OCI-LY1 (cell line): ENCODE results near the gene SNX8.

ENCODE experiments used
- CTCF ChIP-seq: fragments of 200-600 bp; sonication (generic), shearing (Covaris generic); IDR thresholded peaks from 2 replicates; pipeline ENCODE4 v1.5.1; 2017; ENCODE audit warnings: mild to moderate bottlenecking, antibody characterized with exemption, low read length, moderate library complexity, mixed read lengths
- EZH2 ChIP-seq: fragments of 200-600 bp; sonication (generic), shearing (Covaris generic); IDR thresholded peaks from 2 replicates; pipeline ENCODE4 v1.8.0; 2017; ENCODE audit warnings: borderline replicate concordance, mixed run types, mild to moderate bottlenecking, antibody characterized with exemption, low read length, moderate library complexity, mixed read lengths

- TF ChIP-seq EZH2: no peak
- TF ChIP-seq CTCF: no peak
Observed at GRCh38 chr7:2251381-2251780, 62.9 kb downstream of the SNX8 start.
